ENCODE results near the gene DDI1. TPM values are rescaled to one million over a fixed set of nuclear protein-coding genes. Genes with fewer than 3 reads are reported as not detected.

DDI1 gene
- total and polyA plus RNA-seq, 2 donors (not counting 1 experiment from before 2014, with no cell fraction given) = not detected

DNA sequence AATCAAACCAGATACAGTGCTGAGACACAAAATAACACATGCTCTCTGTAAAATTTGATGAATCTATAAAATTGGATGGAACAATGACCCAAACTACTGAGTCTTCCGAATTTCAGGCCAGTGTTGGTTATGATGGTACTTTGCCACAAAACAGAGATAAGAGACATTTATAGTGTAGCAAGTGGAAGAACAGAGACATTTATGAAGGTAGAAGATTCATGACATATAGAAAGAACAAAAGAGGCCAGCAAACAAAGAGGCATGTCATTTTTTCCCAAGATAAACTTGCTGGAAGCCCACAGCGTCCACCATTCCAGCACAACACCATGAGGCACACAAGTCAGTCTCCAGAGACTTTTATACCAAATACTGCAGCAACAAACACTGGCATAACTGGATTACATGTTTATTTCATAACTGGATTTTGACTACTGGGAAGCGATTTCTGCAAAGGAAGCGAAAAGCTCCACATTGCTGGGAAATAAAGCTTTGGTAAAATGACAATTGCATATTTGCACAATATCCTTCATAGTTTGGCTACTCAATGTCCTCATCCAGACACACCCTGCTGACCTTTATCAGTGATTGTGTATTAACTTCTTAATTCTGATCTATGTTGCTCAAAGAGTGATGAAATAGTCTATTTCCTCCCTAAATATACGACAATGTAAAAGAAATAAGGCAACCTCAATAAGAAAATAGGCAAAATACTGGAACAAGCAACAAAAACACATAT is 17.5 kb downstream of the DDI1 start:
- no peak for ATAC-seq (ENCODE audit: low read depth)
- Histone ChIP-seq H3K4me2 (replicated peaks; ENCODE audit: low read depth, low read length, poor library complexity, severe bottlenecking) (no peak overlapping the region), H3K4me1 (ENCODE audit: control insufficient read depth in 2 of 2, insufficient read depth in 2 of 2, low read length in 2 of 2) (no peaks in the 10 kb centered on the region), H4K20me1 (ENCODE audit: control insufficient read depth, insufficient read depth, low read length, poor library complexity, severe bottlenecking) (no peaks in the 10 kb centered on the region), H3K9me3 (ENCODE audit: control extremely low read depth in 1 of 3, control insufficient read depth in 2 of 3, insufficient read depth in 1 of 3, low read length in 2 of 3) (no peaks in the 10 kb centered on the region), H3K27me3 (replicated peaks in 1 of 4; ENCODE audit: control extremely low read depth in 1 of 4, control insufficient read depth in 3 of 4, insufficient read depth in 4 of 4, low read length in 3 of 4) (no peaks in the 10 kb centered on the region), H3K36me3 (replicated peaks in 1 of 2; ENCODE audit: control extremely low read depth in 1 of 2, control insufficient read depth in 1 of 2, extremely low read depth in 1 of 2, insufficient read depth in 2 of 2, low read length in 1 of 2) (no peaks in the 10 kb centered on the region), H3K79me2 (ENCODE audit: control insufficient read depth, insufficient read depth, low read length) (no peaks in the 10 kb centered on the region), H3K4me3 (ENCODE audit: control extremely low read depth in 1 of 5, extremely low read depth in 1 of 5, insufficient read depth in 1 of 5, low read depth in 2 of 5, low read length in 4 of 5) (no peak overlapping the region), H3K27ac (ENCODE audit: low read length in 2 of 2) (no peak overlapping the region), H3K9ac (ENCODE audit: low read length) (no peak overlapping the region), H2AFZ (ENCODE audit: insufficient read depth, low read depth, low read length, poor library complexity, severe bottlenecking) (no peak overlapping the region)
- H3K4me1 Mint-ChIP-seq = no peaks in the 10 kb centered on the region
- CTCF ChIA-PET = no interaction called here
- WGBS (ENCODE audit: insufficient coverage) = 20% methylated on average over 1 of the region's 5 CpGs
- DNase-seq = no peak
- no peaks in the 10 kb centered on the region for H3K27me3 Mint-ChIP-seq
- intact Hi-C loops (cut with micrococcal nuclease) = no loop called here
- H3K4me3 Mint-ChIP-seq = no peak overlapping the region
- POLR2A ChIA-PET = no interaction called here
- no peak overlapping the region for H3K27ac Mint-ChIP-seq
- no peaks in the 10 kb centered on the region for H3K9me3 Mint-ChIP-seq (ENCODE audit: insufficient read depth)
- no peak for TF ChIP-seq EZH2 (IDR thresholded peaks at IDR 0.05; ENCODE audit: borderline replicate concordance, insufficient read depth, low read depth, low read length, poor library complexity, severe bottlenecking)
- TF ChIP-seq, protein P1, sequence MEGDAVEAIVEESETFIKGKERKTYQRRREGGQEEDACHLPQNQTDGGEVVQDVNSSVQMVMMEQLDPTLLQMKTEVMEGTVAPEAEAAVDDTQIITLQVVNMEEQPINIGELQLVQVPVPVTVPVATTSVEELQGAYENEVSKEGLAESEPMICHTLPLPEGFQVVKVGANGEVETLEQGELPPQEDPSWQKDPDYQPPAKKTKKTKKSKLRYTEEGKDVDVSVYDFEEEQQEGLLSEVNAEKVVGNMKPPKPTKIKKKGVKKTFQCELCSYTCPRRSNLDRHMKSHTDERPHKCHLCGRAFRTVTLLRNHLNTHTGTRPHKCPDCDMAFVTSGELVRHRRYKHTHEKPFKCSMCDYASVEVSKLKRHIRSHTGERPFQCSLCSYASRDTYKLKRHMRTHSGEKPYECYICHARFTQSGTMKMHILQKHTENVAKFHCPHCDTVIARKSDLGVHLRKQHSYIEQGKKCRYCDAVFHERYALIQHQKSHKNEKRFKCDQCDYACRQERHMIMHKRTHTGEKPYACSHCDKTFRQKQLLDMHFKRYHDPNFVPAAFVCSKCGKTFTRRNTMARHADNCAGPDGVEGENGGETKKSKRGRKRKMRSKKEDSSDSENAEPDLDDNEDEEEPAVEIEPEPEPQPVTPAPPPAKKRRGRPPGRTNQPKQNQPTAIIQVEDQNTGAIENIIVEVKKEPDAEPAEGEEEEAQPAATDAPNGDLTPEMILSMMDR (IDR thresholded peaks at IDR 0.05) = no peak

DNA sequence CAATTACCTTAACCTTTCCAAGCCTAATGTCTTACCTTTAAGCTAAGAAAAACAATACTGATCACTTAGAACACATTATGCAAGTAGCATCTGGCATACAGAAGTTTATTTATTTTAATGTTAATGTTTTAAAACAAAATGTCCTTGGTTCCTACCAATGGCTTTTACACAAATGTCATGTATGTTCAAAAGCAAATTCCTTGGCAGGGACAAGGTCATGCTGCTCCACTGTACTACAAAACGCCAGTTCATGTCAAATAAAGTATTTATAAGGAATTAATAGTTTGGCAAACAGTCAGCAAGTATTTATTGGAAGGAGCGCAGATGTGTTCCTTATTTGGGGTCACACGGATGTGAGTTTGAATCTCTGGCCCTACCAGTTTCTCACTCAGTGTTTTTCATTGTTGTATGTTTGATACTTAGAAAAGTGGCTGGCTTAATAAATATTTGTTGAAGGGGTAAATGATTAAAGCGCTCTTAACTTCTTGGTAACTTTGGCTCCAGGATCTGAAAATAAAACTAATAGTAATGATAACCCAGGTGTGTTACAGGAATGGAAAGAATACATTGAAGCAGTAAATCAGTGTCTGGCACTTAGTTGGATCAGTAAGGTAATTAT is 18.6 kb downstream of the DDI1 start:
- Histone ChIP-seq H3K4me3 (ENCODE audit: control extremely low read depth in 1 of 5, extremely low read depth in 1 of 5, insufficient read depth in 1 of 5, low read depth in 2 of 5, low read length in 4 of 5) (no peak overlapping the region), H3K36me3 (replicated peaks in 1 of 2; ENCODE audit: control extremely low read depth in 1 of 2, control insufficient read depth in 1 of 2, extremely low read depth in 1 of 2, insufficient read depth in 2 of 2, low read length in 1 of 2) (no peaks in the 10 kb centered on the region), H4K20me1 (ENCODE audit: control insufficient read depth, insufficient read depth, low read length, poor library complexity, severe bottlenecking) (no peaks in the 10 kb centered on the region), H3K79me2 (ENCODE audit: control insufficient read depth, insufficient read depth, low read length) (no peaks in the 10 kb centered on the region), H3K4me2 (replicated peaks; ENCODE audit: low read depth, low read length, poor library complexity, severe bottlenecking) (no peak overlapping the region), H3K9ac (ENCODE audit: low read length) (no peak overlapping the region), H3K27ac (ENCODE audit: low read length in 2 of 2) (no peak overlapping the region), H3K9me3 (ENCODE audit: control extremely low read depth in 1 of 3, control insufficient read depth in 2 of 3, insufficient read depth in 1 of 3, low read length in 2 of 3) (no peaks in the 10 kb centered on the region), H2AFZ (ENCODE audit: insufficient read depth, low read depth, low read length, poor library complexity, severe bottlenecking) (no peak overlapping the region), H3K27me3 (replicated peaks in 1 of 4; ENCODE audit: control extremely low read depth in 1 of 4, control insufficient read depth in 3 of 4, insufficient read depth in 4 of 4, low read length in 3 of 4) (no peaks in the 10 kb centered on the region), H3K4me1 (ENCODE audit: control insufficient read depth in 2 of 2, insufficient read depth in 2 of 2, low read length in 2 of 2) (no peaks in the 10 kb centered on the region)
- TF ChIP-seq, protein P1 (IDR thresholded peaks at IDR 0.05) = no peak
- no peak for TF ChIP-seq EZH2 (IDR thresholded peaks at IDR 0.05; ENCODE audit: borderline replicate concordance, insufficient read depth, low read depth, low read length, poor library complexity, severe bottlenecking)
- no peaks in the 10 kb centered on the region for H3K9me3 Mint-ChIP-seq (ENCODE audit: insufficient read depth)
- POLR2A ChIA-PET = no interaction called here
- WGBS (ENCODE audit: insufficient coverage) = 93% methylated on average over 3 of the region's 4 CpGs
- intact Hi-C loops (cut with micrococcal nuclease) = no loop called here
- H3K4me1 Mint-ChIP-seq = no peaks in the 10 kb centered on the region
- ATAC-seq (ENCODE audit: low read depth) (no peak), DNase-seq (no peak)
- no peak overlapping the region for H3K27ac Mint-ChIP-seq
- no peaks in the 10 kb centered on the region for H3K27me3 Mint-ChIP-seq
- no peak overlapping the region for H3K4me3 Mint-ChIP-seq
- CTCF ChIA-PET = no interaction called here
